KOPT-K1 (cell line): ENCODE results near the gene LDLR.
"Not testable (repeated sequence)": the region's sequence is repeated elsewhere in the genome, so short reads cannot be mapped to it uniquely, and the experiment has no call there.

Source experiments
- H3K27ac ChIP-seq: fragments of 200-600 bp; sonication (generic); 2 replicates; pipeline ENCODE4 v1.5.1; 2016; ENCODE audit warnings: antibody characterized with exemption, mild to moderate bottlenecking, low read depth, low read length; ENCODE audit not compliant: poor library complexity, severe bottlenecking
- H3K36me3 ChIP-seq: fragments of 200-600 bp; sonication (generic); 2 replicates; pipeline ENCODE4 v1.5.1; 2017; ENCODE audit warnings: antibody characterized with exemption, mild to moderate bottlenecking, low read length, moderate library complexity; ENCODE audit not compliant: insufficient read depth
- H3K9me3 ChIP-seq: fragments of 200-600 bp; sonication (generic); 2 replicates; pipeline ENCODE4 v1.5.1; 2017; ENCODE audit warnings: antibody characterized with exemption, low read length, mild to moderate bottlenecking; ENCODE audit not compliant: insufficient read depth, poor library complexity, severe bottlenecking

LDLR gene

GRCh38 chr19:11108746-11109145 is 19.5 kb downstream of the LDLR start:
- Histone ChIP-seq H3K9me3 (no peaks in the 10 kb centered on the region), H3K36me3 (peaks cover 100% of the 10 kb centered on the region), H3K27ac (no peak overlapping the region)

- Histone ChIP-seq H3K27ac (no peak overlapping the region), H3K9me3 (no peaks in the 10 kb centered on the region), H3K36me3 (peaks cover 100% of the 10 kb centered on the region)
Observed at GRCh38 chr19:11111117-11111770, 22.0 kb downstream of the LDLR start.

- peaks cover 100% of the 10 kb centered on the region for H3K36me3 ChIP-seq
- H3K9me3 ChIP-seq: no peaks in the 10 kb centered on the region
- H3K27ac ChIP-seq: no peak overlapping the region
Observed at GRCh38 chr19:11111771-11112144, 22.5 kb downstream of the LDLR start.

DNA sequence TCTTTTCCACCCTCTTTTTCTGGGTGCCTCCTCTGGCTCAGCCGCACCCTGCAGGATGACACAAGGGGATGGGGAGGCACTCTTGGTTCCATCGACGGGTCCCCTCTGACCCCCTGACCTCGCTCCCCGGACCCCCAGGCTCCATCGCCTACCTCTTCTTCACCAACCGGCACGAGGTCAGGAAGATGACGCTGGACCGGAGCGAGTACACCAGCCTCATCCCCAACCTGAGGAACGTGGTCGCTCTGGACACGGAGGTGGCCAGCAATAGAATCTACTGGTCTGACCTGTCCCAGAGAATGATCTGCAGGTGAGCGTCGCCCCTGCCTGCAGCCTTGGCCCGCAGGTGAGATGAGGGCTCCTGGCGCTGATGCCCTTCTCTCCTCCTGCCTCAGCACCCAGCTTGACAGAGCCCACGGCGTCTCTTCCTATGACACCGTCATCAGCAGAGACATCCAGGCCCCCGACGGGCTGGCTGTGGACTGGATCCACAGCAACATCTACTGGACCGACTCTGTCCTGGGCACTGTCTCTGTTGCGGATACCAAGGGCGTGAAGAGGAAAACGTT is 24.0 kb downstream of the LDLR start:
- Histone ChIP-seq H3K27ac (no peak overlapping the region), H3K9me3 (no peaks in the 10 kb centered on the region), H3K36me3 (peaks cover 100% of the 10 kb centered on the region)

- Histone ChIP-seq H3K27ac (no peak overlapping the region), H3K9me3 (no peaks in the 10 kb centered on the region), H3K36me3 (peaks cover 100% of the 10 kb centered on the region)
Observed at GRCh38 chr19:11115042-11115441, 25.8 kb downstream of the LDLR start.

- peaks cover 100% of the 10 kb centered on the region for H3K36me3 ChIP-seq
- H3K27ac ChIP-seq: no peak overlapping the region
Observed at GRCh38 chr19:11115895-11116446, 26.7 kb downstream of the LDLR start.

GRCh38 chr19:11116507-11116906 is 27.2 kb downstream of the LDLR start:
- Histone ChIP-seq H3K27ac (no peak overlapping the region), H3K36me3 (peaks cover 100% of the 10 kb centered on the region), H3K9me3 (no peaks in the 10 kb centered on the region)

More at GRCh38 chr19:11115895-11116446, 26.7 kb downstream of the LDLR start:
- H3K9me3 ChIP-seq: no peaks in the 10 kb centered on the region

- not testable (repeated sequence) for H3K9me3 ChIP-seq, H3K27ac ChIP-seq
- H3K36me3 ChIP-seq: peaks cover 99% of the 10 kb centered on the region
Observed at GRCh38 chr19:11121963-11122362, 32.7 kb downstream of the LDLR start.

DNA sequence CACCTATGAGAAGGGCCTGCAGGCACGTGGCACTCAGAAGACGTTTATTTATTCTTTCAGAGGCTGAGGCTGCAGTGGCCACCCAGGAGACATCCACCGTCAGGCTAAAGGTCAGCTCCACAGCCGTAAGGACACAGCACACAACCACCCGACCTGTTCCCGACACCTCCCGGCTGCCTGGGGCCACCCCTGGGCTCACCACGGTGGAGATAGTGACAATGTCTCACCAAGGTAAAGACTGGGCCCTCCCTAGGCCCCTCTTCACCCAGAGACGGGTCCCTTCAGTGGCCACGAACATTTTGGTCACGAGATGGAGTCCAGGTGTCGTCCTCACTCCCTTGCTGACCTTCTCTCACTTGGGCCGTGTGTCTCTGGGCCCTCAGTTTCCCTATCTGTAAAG is 33.9 kb downstream of the LDLR start:
- H3K27ac ChIP-seq: no peak overlapping the region
- H3K9me3 ChIP-seq: no peaks in the 10 kb centered on the region
- H3K36me3 ChIP-seq: peaks cover 99% of the 10 kb centered on the region

GRCh38 chr19:11124157-11124556 is 34.9 kb downstream of the LDLR start:
- peaks cover 99% of the 10 kb centered on the region for H3K36me3 ChIP-seq
- H3K27ac ChIP-seq, H3K9me3 ChIP-seq: not testable (repeated sequence)

DNA sequence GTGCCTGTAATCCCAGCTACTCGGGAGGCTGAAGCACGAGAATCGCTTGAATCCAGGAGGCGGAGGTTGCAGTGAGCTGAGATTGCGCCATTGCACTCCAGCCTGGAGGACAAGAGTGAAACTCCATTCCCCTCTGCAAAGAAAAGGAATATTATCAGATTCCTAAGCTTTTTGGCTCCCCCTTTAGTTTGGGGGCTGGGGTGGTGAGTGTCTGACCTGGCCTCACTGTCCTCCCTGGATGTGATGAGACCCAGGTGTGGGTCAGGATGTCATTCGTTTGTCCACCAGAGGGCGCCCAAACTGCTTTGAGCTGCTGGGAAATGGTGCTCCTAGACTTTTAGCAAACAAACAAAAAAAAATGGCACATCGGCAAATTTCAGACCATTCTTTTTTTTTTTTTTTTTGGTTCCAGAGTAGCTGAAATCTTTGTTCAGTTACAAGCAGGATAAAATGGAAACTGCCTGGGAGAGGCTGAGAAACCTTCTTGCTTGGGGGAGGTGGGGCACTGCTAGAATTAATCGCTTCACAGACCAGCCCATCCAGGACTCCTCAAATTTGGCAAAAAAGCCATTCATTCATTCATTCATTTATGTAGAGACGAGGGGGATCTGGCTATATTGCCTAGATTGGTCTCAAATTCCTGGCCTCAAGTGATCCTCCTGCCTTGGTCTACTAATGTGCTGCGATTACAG is 36.9 kb downstream of the LDLR start:
- no peak overlapping the region for H3K27ac ChIP-seq
- H3K9me3 ChIP-seq: no peaks in the 10 kb centered on the region
- peaks cover 99% of the 10 kb centered on the region for H3K36me3 ChIP-seq

GRCh38 chr19:11127905-11128304 is 38.6 kb downstream of the LDLR start:
- peaks cover 100% of the 10 kb centered on the region for H3K36me3 ChIP-seq
- no peaks in the 10 kb centered on the region for H3K9me3 ChIP-seq
- no peak overlapping the region for H3K27ac ChIP-seq

DNA sequence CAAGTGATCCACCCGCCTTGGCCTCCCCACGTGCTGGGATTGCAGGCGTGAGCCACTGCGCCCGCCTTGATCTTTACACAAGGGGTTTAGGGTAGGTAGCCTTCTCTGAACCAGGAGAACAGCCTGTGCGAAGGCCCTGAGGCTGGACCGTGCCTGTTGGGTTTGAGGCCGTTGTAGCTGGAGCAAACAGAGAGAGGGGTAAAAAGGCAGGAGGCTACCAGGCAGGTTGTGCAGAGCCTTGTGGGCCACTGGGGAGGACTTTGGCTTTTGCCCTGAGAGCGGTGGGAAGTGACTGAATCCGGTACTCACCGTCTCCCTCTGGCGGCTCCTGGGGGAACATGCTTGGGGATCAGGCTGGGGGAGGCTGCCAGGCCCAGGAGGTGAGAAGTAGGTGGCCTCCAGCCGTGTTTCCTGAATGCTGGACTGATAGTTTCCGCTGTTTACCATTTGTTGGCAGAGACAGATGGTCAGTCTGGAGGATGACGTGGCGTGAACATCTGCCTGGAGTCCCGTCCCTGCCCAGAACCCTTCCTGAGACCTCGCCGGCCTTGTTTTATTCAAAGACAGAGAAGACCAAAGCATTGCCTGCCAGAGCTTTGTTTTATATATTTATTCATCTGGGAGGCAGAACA is 41.7 kb downstream of the LDLR start:
- no peaks in the 10 kb centered on the region for H3K9me3 ChIP-seq
- no peak overlapping the region for H3K27ac ChIP-seq
- peaks cover 80% of the 10 kb centered on the region for H3K36me3 ChIP-seq

GRCh38 chr19:11131471-11131870 is 42.2 kb downstream of the LDLR start:
- Histone ChIP-seq H3K36me3 (peaks cover 74% of the 10 kb centered on the region), H3K27ac (no peak overlapping the region), H3K9me3 (no peaks in the 10 kb centered on the region)

DNA sequence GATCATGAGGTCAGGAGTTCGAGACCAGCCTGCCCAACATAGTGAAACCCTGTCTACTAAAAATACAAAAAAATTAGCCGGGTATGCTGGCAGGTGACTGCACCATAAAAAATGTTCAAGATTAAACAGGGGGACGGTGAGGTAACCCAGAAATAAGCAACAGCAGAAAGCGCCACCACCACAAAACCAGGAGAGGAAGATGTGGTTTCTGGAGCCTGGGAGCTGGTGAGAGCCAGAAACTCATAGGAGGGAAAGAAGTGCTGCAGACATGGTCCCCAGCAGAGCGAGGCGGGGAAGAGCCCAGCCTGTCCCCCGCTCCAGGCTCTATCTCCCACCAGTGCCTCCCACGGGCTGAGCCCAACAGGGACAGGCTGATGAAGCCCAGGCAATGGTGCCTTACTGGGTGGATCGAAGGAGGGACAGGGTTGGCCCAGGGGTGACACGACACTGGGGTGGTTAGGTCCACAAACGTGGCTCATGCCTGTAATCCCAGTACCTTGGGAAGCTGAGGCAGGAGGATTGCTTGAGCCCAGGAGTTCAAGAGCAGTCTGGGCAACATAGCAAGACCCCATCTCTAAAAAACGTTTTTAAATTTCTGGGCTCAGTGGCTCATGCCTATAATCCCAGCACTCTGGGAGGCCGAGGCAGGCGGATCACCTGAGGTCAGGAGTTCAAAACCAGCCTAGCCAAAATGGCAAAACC is 47.3 kb downstream of the LDLR start:
- H3K36me3 ChIP-seq: peaks cover 24% of the 10 kb centered on the region
- no peaks in the 10 kb centered on the region for H3K9me3 ChIP-seq
- H3K27ac ChIP-seq: no peak overlapping the region
